ENCODE data around the gene BCAT1. TPM values are rescaled to one million over a fixed set of nuclear protein-coding genes. Genes with fewer than 3 reads are reported as not detected.

Gene BCAT1
- total RNA-seq, 2 experiments from 2014 or later, result 53.3 to 55.6 TPM

GRCh38 chr12:24822121-24822899 is 126.6 kb downstream of the BCAT1 start:
- peaks cover 15% of the 10 kb centered on the region for H3K36me3 Mint-ChIP-seq (ENCODE audit: low read depth)
- CTCF ChIA-PET, result no interaction called here
- intact Hi-C loops (cut with micrococcal nuclease), result no loop called here
- H3K4me3 Mint-ChIP-seq, result no peak overlapping the region
- no peak for TF ChIP-seq CTCF (IDR thresholded peaks at IDR 0.05)
- DNase-seq (no peak), ATAC-seq (peak; percentile 64)
- H3K9me3 Mint-ChIP-seq, result no peaks in the 10 kb centered on the region
- peak overlapping the region; percentile 49 for H3K27ac Mint-ChIP-seq
- peaks cover 29% of the 10 kb centered on the region for H3K4me1 Mint-ChIP-seq (ENCODE audit: low read depth)
- POLR2A ChIA-PET, result no interaction called here
- H3K27me3 Mint-ChIP-seq, result no peaks in the 10 kb centered on the region

GRCh38 chr12:24821691-24822090 is 127.2 kb downstream of the BCAT1 start:
- no peak overlapping the region for H3K4me3 Mint-ChIP-seq
- POLR2A ChIA-PET, result no interaction called here
- peaks cover 29% of the 10 kb centered on the region for H3K4me1 Mint-ChIP-seq (ENCODE audit: low read depth)
- DNase-seq (no peak), ATAC-seq (peak; percentile 54)
- H3K27ac Mint-ChIP-seq, result no peak overlapping the region
- no peak for TF ChIP-seq CTCF (IDR thresholded peaks at IDR 0.05)
- peaks cover 15% of the 10 kb centered on the region for H3K36me3 Mint-ChIP-seq (ENCODE audit: low read depth)
- H3K27me3 Mint-ChIP-seq, result no peaks in the 10 kb centered on the region
- intact Hi-C loops (cut with micrococcal nuclease), result no loop called here
- no peaks in the 10 kb centered on the region for H3K9me3 Mint-ChIP-seq
- CTCF ChIA-PET, result no interaction called here

GRCh38 chr12:24820872-24821271 is 128.0 kb downstream of the BCAT1 start:
- no peak overlapping the region for H3K27ac Mint-ChIP-seq
- TF ChIP-seq CTCF (IDR thresholded peaks at IDR 0.05), result no peak
- peaks cover 29% of the 10 kb centered on the region for H3K4me1 Mint-ChIP-seq (ENCODE audit: low read depth)
- DNase-seq (no peak), ATAC-seq (no peak)
- ChIA-PET CTCF (interaction anchor here (1.1 kb wide), 1 partner anchor 14 kb away, joined by 3 read pairs; no protein-coding TSS in a partner anchor), POLR2A (no interaction called here)
- H3K27me3 Mint-ChIP-seq, result no peaks in the 10 kb centered on the region
- H3K36me3 Mint-ChIP-seq (ENCODE audit: low read depth), result peaks cover 15% of the 10 kb centered on the region
- no peaks in the 10 kb centered on the region for H3K9me3 Mint-ChIP-seq
- intact Hi-C loops (cut with micrococcal nuclease), result no loop called here
- H3K4me3 Mint-ChIP-seq, result no peak overlapping the region

- H3K9me3 Mint-ChIP-seq, result no peaks in the 10 kb centered on the region
- DNase-seq, result no peak
- ATAC-seq, result no peak
- ChIA-PET POLR2A (no interaction called here), CTCF (interaction anchor here (2.3 kb wide), 1 partner anchor 19 kb away, joined by 7 read pairs; no protein-coding TSS in a partner anchor)
- peaks cover 4% of the 10 kb centered on the region for H3K36me3 Mint-ChIP-seq (ENCODE audit: low read depth)
- H3K4me1 Mint-ChIP-seq (ENCODE audit: low read depth), result peaks cover 41% of the 10 kb centered on the region
- H3K27ac Mint-ChIP-seq, result no peak overlapping the region
- no peak for TF ChIP-seq CTCF (IDR thresholded peaks at IDR 0.05)
- no peaks in the 10 kb centered on the region for H3K27me3 Mint-ChIP-seq
- H3K4me3 Mint-ChIP-seq, result no peak overlapping the region
- intact Hi-C loops (cut with micrococcal nuclease), result no loop called here
Observed at GRCh38 chr12:24818351-24818750, 130.6 kb downstream of the BCAT1 start.

GRCh38 chr12:24815114-24815423 is 133.8 kb downstream of the BCAT1 start:
- no peak for TF ChIP-seq CTCF (IDR thresholded peaks at IDR 0.05)
- DNase-seq (no peak), ATAC-seq (no peak)
- Mint-ChIP-seq H3K36me3 (ENCODE audit: low read depth) (peaks cover 1% of the 10 kb centered on the region), H3K27ac (peak overlapping the region; percentile 66), H3K4me1 (ENCODE audit: low read depth) (peaks cover 19% of the 10 kb centered on the region), H3K9me3 (no peaks in the 10 kb centered on the region), H3K4me3 (peak overlapping the region; percentile 61), H3K27me3 (no peaks in the 10 kb centered on the region)
- intact Hi-C loops (cut with micrococcal nuclease), result no loop called here
- CTCF ChIA-PET, result no interaction called here
- POLR2A ChIA-PET, result no interaction called here
